Measurements from ENCODE around the gene HHLA2.
"Not testable (repeated sequence)": the region's sequence is repeated elsewhere in the genome, so short reads cannot be mapped to it uniquely, and the experiment has no call there.

HHLA2 gene

GRCh38 chr3:108280476-108280875 is 15.9 kb upstream of the HHLA2 start:
- no peak for TF ChIP-seq CTCF (IDR thresholded peaks at IDR 0.05; ENCODE audit: extremely low read depth, missing control alignments)
- no peak for DNase-seq (ENCODE audit: low spot score)

GRCh38 chr3:108281670-108282069 is 14.7 kb upstream of the HHLA2 start:
- no peak for DNase-seq (ENCODE audit: low spot score)
- TF ChIP-seq CTCF (IDR thresholded peaks at IDR 0.05; ENCODE audit: extremely low read depth, missing control alignments) = no peak

- DNase-seq (ENCODE audit: low spot score) = no peak
- TF ChIP-seq CTCF (IDR thresholded peaks at IDR 0.05; ENCODE audit: extremely low read depth, missing control alignments) = no peak
These were observed 13.3 kb upstream of the HHLA2 start for GRCh38 chr3:108283006-108283405.

- no peak for TF ChIP-seq CTCF (IDR thresholded peaks at IDR 0.05; ENCODE audit: extremely low read depth, missing control alignments)
- DNase-seq (ENCODE audit: low spot score) = no peak
These were observed 12.4 kb upstream of the HHLA2 start for GRCh38 chr3:108283989-108284388.

GRCh38 chr3:108285176-108285575 is 11.2 kb upstream of the HHLA2 start:
- no peak for DNase-seq (ENCODE audit: low spot score)
- TF ChIP-seq CTCF (IDR thresholded peaks at IDR 0.05; ENCODE audit: extremely low read depth, missing control alignments) = no peak

GRCh38 chr3:108287146-108287545 is 9.2 kb upstream of the HHLA2 start:
- no peak for TF ChIP-seq CTCF (IDR thresholded peaks at IDR 0.05; ENCODE audit: extremely low read depth, missing control alignments)
- no peak for DNase-seq (ENCODE audit: low spot score)

GRCh38 chr3:108288193-108288592 is 8.2 kb upstream of the HHLA2 start:
- not testable (repeated sequence) for DNase-seq (ENCODE audit: low spot score)

- DNase-seq (ENCODE audit: low spot score) = no peak
- no peak for TF ChIP-seq CTCF (IDR thresholded peaks at IDR 0.05; ENCODE audit: extremely low read depth, missing control alignments)
These were observed 7.2 kb upstream of the HHLA2 start for GRCh38 chr3:108289159-108289558.

Measured in GM20000 (cell line).